Measurements from ENCODE around the gene ZSWIM6. TPM values are rescaled to one million over a fixed set of nuclear protein-coding genes. Genes with fewer than 3 reads are reported as not detected.

Gene ZSWIM6
- total RNA-seq, 1 donor from 2014 or later, result 40.1 TPM

- TF ChIP-seq EZH2 (IDR thresholded peaks at IDR 0.05; ENCODE audit: insufficient read depth, low read length) (no peak), CTCF (IDR thresholded peaks at IDR 0.05; ENCODE audit: insufficient read depth, low read depth, low read length) (no peak)
- H3K9ac ChIP-seq (ENCODE audit: low read length), result no peak overlapping the region
- H3K27ac ChIP-seq (ENCODE audit: low read depth, low read length), result no peak overlapping the region
- no peaks in the 10 kb centered on the region for H3K9me3 ChIP-seq (ENCODE audit: insufficient read depth, low read depth, low read length)
- Mint-ChIP-seq H3K4me1 (ENCODE audit: low read depth, unreplicated experiment) (peaks cover 52% of the 10 kb centered on the region), H3K4me3 (ENCODE audit: unreplicated experiment) (no peak overlapping the region), H3K36me3 (ENCODE audit: low read depth, unreplicated experiment) (peaks cover 3% of the 10 kb centered on the region), H3K27ac (ENCODE audit: unreplicated experiment) (no peak overlapping the region), H3K27me3 (ENCODE audit: low read depth, unreplicated experiment) (no peaks in the 10 kb centered on the region), H3K9me3 (ENCODE audit: unreplicated experiment) (no peaks in the 10 kb centered on the region)
- peaks cover 96% of the 10 kb centered on the region for H4K20me1 ChIP-seq (ENCODE audit: insufficient read depth, low read length)
- FAIRE-seq (no peak), DNase-seq (ENCODE audit: low read depth) (no peak)
- H3K4me1 ChIP-seq (ENCODE audit: insufficient read depth, low read length), result no peaks in the 10 kb centered on the region
- H2AFZ ChIP-seq (ENCODE audit: low read depth, low read length), result no peak overlapping the region
- H3K27me3 ChIP-seq (ENCODE audit: insufficient read depth, low read length), result no peaks in the 10 kb centered on the region
- no peak overlapping the region for H3K4me2 ChIP-seq (ENCODE audit: low read length)
- peaks cover 98% of the 10 kb centered on the region for H3K79me2 ChIP-seq (ENCODE audit: insufficient read depth, low read length)
- H3K36me3 ChIP-seq (ENCODE audit: insufficient read depth, low read length), result no peaks in the 10 kb centered on the region
- no peak overlapping the region for H3K4me3 ChIP-seq (ENCODE audit: insufficient read depth, low read depth, low read length)
Measured at GRCh38 chr5:61344187-61344944, 12.3 kb downstream of the ZSWIM6 start.

- H3K4me1 Mint-ChIP-seq (ENCODE audit: low read depth, unreplicated experiment), result peaks cover 49% of the 10 kb centered on the region
- Histone ChIP-seq H3K9me3 (ENCODE audit: insufficient read depth, low read depth, low read length) (no peaks in the 10 kb centered on the region), H3K27me3 (ENCODE audit: insufficient read depth, low read length) (no peaks in the 10 kb centered on the region), H3K4me1 (ENCODE audit: insufficient read depth, low read length) (no peaks in the 10 kb centered on the region), H3K9ac (ENCODE audit: low read length) (no peak overlapping the region), H4K20me1 (ENCODE audit: insufficient read depth, low read length) (peaks cover 94% of the 10 kb centered on the region), H2AFZ (ENCODE audit: low read depth, low read length) (no peak overlapping the region), H3K4me3 (ENCODE audit: insufficient read depth, low read depth, low read length) (no peak overlapping the region), H3K79me2 (ENCODE audit: insufficient read depth, low read length) (peaks cover 98% of the 10 kb centered on the region), H3K4me2 (ENCODE audit: low read length) (no peak overlapping the region), H3K36me3 (ENCODE audit: insufficient read depth, low read length) (no peaks in the 10 kb centered on the region), H3K27ac (ENCODE audit: low read depth, low read length) (no peak overlapping the region)
- H3K4me3 Mint-ChIP-seq (ENCODE audit: unreplicated experiment), result no peak overlapping the region
- no peaks in the 10 kb centered on the region for H3K27me3 Mint-ChIP-seq (ENCODE audit: low read depth, unreplicated experiment)
- FAIRE-seq (no peak), DNase-seq (ENCODE audit: low read depth) (no peak)
- H3K36me3 Mint-ChIP-seq (ENCODE audit: low read depth, unreplicated experiment), result peaks cover 3% of the 10 kb centered on the region
- no peak for TF ChIP-seq EZH2 (IDR thresholded peaks at IDR 0.05; ENCODE audit: insufficient read depth, low read length)
- TF ChIP-seq CTCF (IDR thresholded peaks at IDR 0.05; ENCODE audit: insufficient read depth, low read depth, low read length), result no peak
- no peak overlapping the region for H3K27ac Mint-ChIP-seq (ENCODE audit: unreplicated experiment)
- no peaks in the 10 kb centered on the region for H3K9me3 Mint-ChIP-seq (ENCODE audit: unreplicated experiment)
Measured at GRCh38 chr5:61346511-61346910, 14.5 kb downstream of the ZSWIM6 start.

- H3K4me3 ChIP-seq (ENCODE audit: insufficient read depth, low read depth, low read length), result no peak overlapping the region
- Mint-ChIP-seq H3K4me3 (ENCODE audit: unreplicated experiment) (no peak overlapping the region), H3K9me3 (ENCODE audit: unreplicated experiment) (no peaks in the 10 kb centered on the region), H3K27ac (ENCODE audit: unreplicated experiment) (no peak overlapping the region), H3K27me3 (ENCODE audit: low read depth, unreplicated experiment) (no peaks in the 10 kb centered on the region), H3K4me1 (ENCODE audit: low read depth, unreplicated experiment) (peaks cover 54% of the 10 kb centered on the region), H3K36me3 (ENCODE audit: low read depth, unreplicated experiment) (peaks cover 3% of the 10 kb centered on the region)
- no peaks in the 10 kb centered on the region for H3K4me1 ChIP-seq (ENCODE audit: insufficient read depth, low read length)
- H3K79me2 ChIP-seq (ENCODE audit: insufficient read depth, low read length), result peaks cover 98% of the 10 kb centered on the region
- DNase-seq (ENCODE audit: low read depth), result no peak
- no peak overlapping the region for H2AFZ ChIP-seq (ENCODE audit: low read depth, low read length)
- H3K9ac ChIP-seq (ENCODE audit: low read length), result no peak overlapping the region
- H3K36me3 ChIP-seq (ENCODE audit: insufficient read depth, low read length), result no peaks in the 10 kb centered on the region
- H3K27ac ChIP-seq (ENCODE audit: low read depth, low read length), result no peak overlapping the region
- no peak for TF ChIP-seq CTCF (IDR thresholded peaks at IDR 0.05; ENCODE audit: insufficient read depth, low read depth, low read length)
- FAIRE-seq, result peak; percentile 5
- H3K9me3 ChIP-seq (ENCODE audit: insufficient read depth, low read depth, low read length), result no peaks in the 10 kb centered on the region
- H3K4me2 ChIP-seq (ENCODE audit: low read length), result no peak overlapping the region
- H4K20me1 ChIP-seq (ENCODE audit: insufficient read depth, low read length), result peaks cover 94% of the 10 kb centered on the region
- no peaks in the 10 kb centered on the region for H3K27me3 ChIP-seq (ENCODE audit: insufficient read depth, low read length)
Measured at GRCh38 chr5:61347080-61347479, 15.0 kb downstream of the ZSWIM6 start.
